ENCODE measurements around the gene GZF1. TPM values are rescaled to one million over a fixed set of nuclear protein-coding genes. Genes with fewer than 3 reads are reported as not detected.

GZF1 gene
- 10 to 100 TPM; 14.9 TPM for total RNA-seq

DNA sequence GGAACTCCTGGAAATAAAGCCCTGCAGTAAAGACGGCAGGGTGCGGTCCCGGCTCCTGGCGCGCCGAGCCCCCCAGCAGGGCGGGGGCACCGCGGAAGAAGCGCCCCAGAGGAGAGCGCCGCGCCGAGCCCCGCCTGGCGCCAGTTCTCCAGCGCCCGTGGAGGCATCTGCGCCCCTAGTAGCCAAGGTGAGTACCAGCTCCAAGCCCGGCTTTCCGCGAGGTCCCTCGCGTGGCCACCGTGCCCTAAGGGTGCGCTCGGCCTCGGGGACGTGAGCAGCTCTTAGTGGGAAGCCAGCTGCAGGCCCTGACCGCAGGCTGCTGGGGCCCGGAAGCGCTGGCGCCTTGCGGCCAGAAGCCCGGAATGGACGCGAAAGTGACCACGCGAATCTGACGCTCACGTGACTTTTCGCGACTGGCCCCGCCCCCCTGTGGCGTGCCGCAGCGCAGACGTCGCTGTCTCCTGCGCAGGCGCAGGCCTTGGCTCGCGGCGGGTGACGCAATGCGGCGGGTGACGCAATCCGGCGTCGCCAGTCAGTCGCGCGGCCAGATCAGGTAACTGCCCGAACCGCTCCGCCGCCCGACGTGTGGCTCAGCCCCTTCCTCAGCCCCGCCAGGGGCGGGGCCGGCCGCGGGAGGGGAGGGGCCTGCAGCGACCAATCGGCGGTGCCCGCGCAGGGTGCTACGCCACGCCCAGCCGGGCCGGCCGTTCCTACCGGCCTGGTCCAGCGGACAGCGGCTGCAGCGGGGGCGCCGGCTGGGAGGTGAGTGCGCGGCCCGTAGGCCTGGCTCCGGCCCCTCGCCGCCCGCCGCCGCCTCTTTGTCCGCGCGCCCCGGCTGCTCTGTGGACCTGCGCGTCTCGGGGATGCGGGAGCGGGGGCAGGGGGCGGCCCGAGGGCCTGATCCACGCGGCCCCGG lies at the start of gene GZF1:
Gene GZF1 (plus strand): TSS at position 707 of the 916 bp plus-strand sequence. CDS start 2,202 bp downstream, outside the sequence.
- DNase-seq (ENCODE audit: low spot score) = peak; percentile 98
- H3K4me1 ChIP-seq = peaks cover 0 to 51% of the 10 kb centered on the region in 2 donors
- H3K36me3 ChIP-seq = peaks cover 19% of the 10 kb centered on the region
- TF ChIP-seq, protein P1, sequence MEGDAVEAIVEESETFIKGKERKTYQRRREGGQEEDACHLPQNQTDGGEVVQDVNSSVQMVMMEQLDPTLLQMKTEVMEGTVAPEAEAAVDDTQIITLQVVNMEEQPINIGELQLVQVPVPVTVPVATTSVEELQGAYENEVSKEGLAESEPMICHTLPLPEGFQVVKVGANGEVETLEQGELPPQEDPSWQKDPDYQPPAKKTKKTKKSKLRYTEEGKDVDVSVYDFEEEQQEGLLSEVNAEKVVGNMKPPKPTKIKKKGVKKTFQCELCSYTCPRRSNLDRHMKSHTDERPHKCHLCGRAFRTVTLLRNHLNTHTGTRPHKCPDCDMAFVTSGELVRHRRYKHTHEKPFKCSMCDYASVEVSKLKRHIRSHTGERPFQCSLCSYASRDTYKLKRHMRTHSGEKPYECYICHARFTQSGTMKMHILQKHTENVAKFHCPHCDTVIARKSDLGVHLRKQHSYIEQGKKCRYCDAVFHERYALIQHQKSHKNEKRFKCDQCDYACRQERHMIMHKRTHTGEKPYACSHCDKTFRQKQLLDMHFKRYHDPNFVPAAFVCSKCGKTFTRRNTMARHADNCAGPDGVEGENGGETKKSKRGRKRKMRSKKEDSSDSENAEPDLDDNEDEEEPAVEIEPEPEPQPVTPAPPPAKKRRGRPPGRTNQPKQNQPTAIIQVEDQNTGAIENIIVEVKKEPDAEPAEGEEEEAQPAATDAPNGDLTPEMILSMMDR (IDR thresholded peaks at IDR 0.05) = no peak
- H3K27ac ChIP-seq = peak within 1 kb of the TSS; percentile 99 to 100
- no peaks in the 10 kb centered on the region for H3K27me3 ChIP-seq
- H3K9me3 ChIP-seq = no peaks in the 10 kb centered on the region
- H3K4me3 ChIP-seq = peak within 1 kb of the TSS; percentile 86 to 96

DNA sequence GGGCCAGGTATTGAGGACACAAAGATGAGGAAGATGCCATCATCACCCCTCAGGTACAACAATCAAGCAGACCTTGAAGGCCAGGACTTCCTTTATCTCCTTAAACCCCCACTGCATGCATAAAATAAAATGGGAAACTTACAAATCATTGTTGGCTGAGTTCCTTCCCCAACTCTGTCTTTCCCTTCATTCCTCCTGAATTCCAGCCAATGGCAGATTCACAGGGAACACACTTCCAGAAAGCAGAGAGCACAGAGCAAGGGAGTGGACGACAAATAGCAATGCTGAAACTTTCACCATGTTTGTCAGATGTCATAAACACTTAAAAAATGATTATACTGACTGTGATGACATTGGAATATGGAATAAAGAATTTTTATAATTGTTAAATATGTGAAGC lies 48.7 kb upstream of the GZF1 start:
- no peak for DNase-seq (ENCODE audit: low spot score)
- Histone ChIP-seq H3K36me3 (no peaks in the 10 kb centered on the region), H3K9me3 (no peaks in the 10 kb centered on the region), H3K27ac (no peak overlapping the region), H3K27me3 (no peaks in the 10 kb centered on the region), H3K4me3 (no peak overlapping the region), H3K4me1 (peaks cover 0 to 14% of the 10 kb centered on the region in 2 donors)
- TF ChIP-seq, protein P1 (IDR thresholded peaks at IDR 0.05) = no peak

DNA sequence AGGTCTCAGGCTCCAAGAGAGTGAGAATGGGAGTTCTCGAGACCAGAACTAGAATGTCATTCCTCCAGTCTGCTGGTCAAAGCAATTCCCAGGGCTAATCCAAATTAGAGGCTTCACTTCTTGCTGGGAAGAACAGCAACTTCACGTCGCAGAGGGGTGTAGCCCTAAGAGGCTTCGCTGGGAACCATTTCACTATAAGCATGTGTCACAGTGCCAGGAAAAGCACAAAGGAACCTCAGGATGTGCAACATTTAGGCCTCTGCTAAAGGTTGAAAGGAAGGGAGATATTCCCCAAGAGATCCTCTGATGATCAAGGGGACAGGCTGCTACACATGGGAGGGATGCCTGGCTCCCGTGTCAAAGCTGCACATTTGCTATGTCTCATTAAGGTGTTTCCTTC lies 47.3 kb upstream of the GZF1 start:
- DNase-seq (ENCODE audit: low spot score) = no peak
- TF ChIP-seq, protein P1 (IDR thresholded peaks at IDR 0.05) = no peak
- no peaks in the 10 kb centered on the region for H3K9me3 ChIP-seq
- H3K36me3 ChIP-seq = no peaks in the 10 kb centered on the region
- H3K4me1 ChIP-seq = peaks cover 0 to 14% of the 10 kb centered on the region in 2 donors
- no peaks in the 10 kb centered on the region for H3K27me3 ChIP-seq
- no peak overlapping the region for H3K4me3 ChIP-seq
- no peak overlapping the region for H3K27ac ChIP-seq

DNA sequence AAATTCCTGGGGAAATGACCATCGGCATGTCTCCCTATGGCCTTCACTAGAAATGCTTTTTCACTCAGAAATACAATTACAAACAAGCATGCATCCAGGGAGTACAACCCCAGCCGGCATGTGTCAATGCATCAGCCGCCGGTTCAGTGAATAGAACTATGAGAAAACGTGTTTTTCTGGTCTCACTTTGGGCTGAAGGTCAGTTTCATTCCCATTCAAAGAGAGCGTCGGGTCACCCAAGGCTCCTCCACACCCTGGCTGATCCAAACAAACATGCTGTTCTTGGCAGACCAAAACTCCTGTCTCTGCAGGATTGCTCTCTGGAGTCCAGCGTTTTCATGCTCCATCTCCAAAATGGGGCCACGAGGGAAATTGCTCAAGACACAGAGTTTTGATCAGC lies 46.9 kb upstream of the GZF1 start:
- Histone ChIP-seq H3K27me3 (no peaks in the 10 kb centered on the region), H3K9me3 (no peaks in the 10 kb centered on the region), H3K36me3 (no peaks in the 10 kb centered on the region), H3K4me3 (no peak overlapping the region), H3K4me1 (peaks cover 0 to 14% of the 10 kb centered on the region in 2 donors), H3K27ac (no peak overlapping the region)
- TF ChIP-seq, protein P1 (IDR thresholded peaks at IDR 0.05) = no peak
- no peak for DNase-seq (ENCODE audit: low spot score)

DNA sequence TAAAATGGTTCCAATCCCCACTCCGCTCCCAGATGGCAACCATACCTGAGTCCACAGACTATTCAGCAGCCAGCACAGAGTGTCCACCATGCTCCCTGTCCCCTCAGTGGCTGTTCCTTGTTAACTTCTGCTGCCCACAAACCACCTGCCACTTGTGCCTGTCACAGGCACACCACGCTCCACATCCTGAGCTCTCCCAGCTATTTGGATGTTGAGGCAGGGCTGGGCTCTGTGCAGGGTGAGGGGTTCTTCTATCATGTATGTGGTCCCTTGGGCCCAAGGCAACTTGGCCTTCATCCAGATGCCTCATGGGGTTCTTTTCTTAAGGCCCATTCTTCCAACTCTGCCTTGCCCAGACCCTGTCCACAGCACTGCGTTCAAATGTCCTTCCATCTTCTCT lies 45.4 kb upstream of the GZF1 start:
- Histone ChIP-seq H3K27me3 (no peaks in the 10 kb centered on the region), H3K4me3 (no peak overlapping the region), H3K27ac (no peak overlapping the region), H3K9me3 (peaks cover 0 to 7% of the 10 kb centered on the region in 2 donors), H3K36me3 (no peaks in the 10 kb centered on the region), H3K4me1 (peaks cover 0 to 14% of the 10 kb centered on the region in 2 donors)
- TF ChIP-seq, protein P1 (IDR thresholded peaks at IDR 0.05) = no peak
- no peak for DNase-seq (ENCODE audit: low spot score)

Data from right atrium auricular region (tissue), 2 donors.